H1 (cell line): ENCODE data around the gene GMCL1. TPM values are rescaled to one million over a fixed set of nuclear protein-coding genes. Genes with fewer than 3 reads are reported as not detected.

Experiments used
- CTCF ChIA-PET: fragments of 300-600 bp; sonication (Branson Sonifier 250); formaldehyde crosslinking; loops from one replicate; lab custom pipeline; 2021; ENCODE audit not compliant: partially characterized antibody; lab: Charles Lee
- POLR2A ChIA-PET: fragments of 300-600 bp; sonication (Branson Sonifier 250); formaldehyde crosslinking; loops from one replicate; lab custom pipeline; 2021; ENCODE audit warnings: inconsistent platforms; ENCODE audit not compliant: partially characterized antibody; lab: Charles Lee
- DNase-seq, 2 experiments: peaks; one replicate each; pipeline versions ENCODE4 v3.0.0 to v3.0.0-alpha.2; 2010 to 2022; ENCODE audit warnings: low spot score in 2 of 2, low read depth in 1 of 2, mixed read lengths in 1 of 2
- FAIRE-seq: peaks from 2 replicates; lab custom pipeline; 2011; peaks lifted over from hg19 to GRCh38; lab: Jason Lieb, UNC
- H2AFZ ChIP-seq: 2 replicates; pipeline ENCODE4 v1.8.1; 2012; ENCODE audit warnings: low read length, inconsistent platforms
- H2AK5ac ChIP-seq: 2 replicates; pipeline ENCODE4 v1.6.1; 2013; ENCODE audit warnings: low read depth, low read length
- H2BK120ac ChIP-seq: replicated peaks from 2 replicates; pipeline ENCODE3; 2013; ENCODE audit warnings: low read depth, low read length, inconsistent platforms
- H2BK12ac ChIP-seq: 2 replicates; pipeline ENCODE4 v1.6.1; 2013; ENCODE audit warnings: low read depth, low read length
- H2BK15ac ChIP-seq: 2 replicates; pipeline ENCODE4 v1.6.1; 2013; ENCODE audit warnings: low read length
- H2BK20ac ChIP-seq: 2 replicates; pipeline ENCODE4 v1.6.1; 2013; ENCODE audit warnings: low read length
- H2BK5ac ChIP-seq: 2 replicates; pipeline ENCODE4 v1.6.1; 2013; ENCODE audit warnings: low read depth, low read length
- H3K14ac ChIP-seq: 2 replicates; pipeline ENCODE4 v1.6.1; 2013; ENCODE audit warnings: inconsistent platforms; ENCODE audit not compliant: insufficient read length
- H3K18ac ChIP-seq: 2 replicates; pipeline ENCODE4 v1.6.1; 2013; ENCODE audit warnings: low read length; ENCODE audit errors: extremely low read depth
- H3K23ac ChIP-seq: 2 replicates; pipeline ENCODE4 v1.6.1; 2013; ENCODE audit warnings: inconsistent platforms; ENCODE audit not compliant: insufficient read length
- H3K23me2 ChIP-seq: 2 replicates; pipeline ENCODE4 v1.6.1; 2013; ENCODE audit warnings: low read depth, low read length
- H3K27ac ChIP-seq: 2 replicates; pipeline ENCODE4 v1.6.1; 2011; ENCODE audit warnings: low read depth, low read length, inconsistent platforms
- H3K27me3 ChIP-seq, 4 experiments: replicated peaks in 1 of 4; 1 replicate in 1 of 4; 2 replicates in 3 of 4; pipeline versions ENCODE4 v1.6.1 to v1.8.1; 2011 to 2013; ENCODE audit warnings: low read length in 3 of 4, mild to moderate bottlenecking in 3 of 4, inconsistent platforms in 2 of 4, mixed read lengths in 2 of 4, moderate library complexity in 1 of 4; ENCODE audit not compliant: control insufficient read depth in 3 of 4, insufficient read depth in 3 of 4; ENCODE audit errors: extremely low read depth in 1 of 4
- H3K36me3 ChIP-seq, 4 experiments: 2 replicates each; pipeline versions ENCODE4 v1.6.1 to v1.8.1; 2011 to 2013; ENCODE audit warnings: mild to moderate bottlenecking in 4 of 4, low read length in 3 of 4, moderate library complexity in 2 of 4, control low read depth in 1 of 4, inconsistent platforms in 1 of 4; ENCODE audit not compliant: insufficient read depth in 4 of 4, control insufficient read depth in 2 of 4
- H3K4ac ChIP-seq: replicated peaks from 2 replicates; pipeline ENCODE3; 2013; ENCODE audit warnings: low read length, low read depth, mixed read lengths, inconsistent platforms; ENCODE audit not compliant: insufficient read length
- H3K4me1 ChIP-seq, 4 experiments: replicated peaks in 1 of 4; 1 replicate in 1 of 4; 2 replicates in 3 of 4; pipeline versions ENCODE4 v1.6.1 to v1.8.1; 2011 to 2013; ENCODE audit warnings: low read length in 3 of 4, inconsistent platforms in 2 of 4, mixed read lengths in 1 of 4; ENCODE audit not compliant: insufficient read depth in 4 of 4, control insufficient read depth in 3 of 4
- H3K4me2 ChIP-seq, 2 experiments: 2 replicates each; pipeline versions ENCODE4 v1.6.1 to v1.8.1; 2011 to 2013; ENCODE audit warnings: low read depth in 2 of 2, low read length in 2 of 2, control low read depth in 1 of 2, inconsistent platforms in 1 of 2, mild to moderate bottlenecking in 1 of 2; ENCODE audit not compliant: insufficient read depth in 1 of 2
- H3K4me3 ChIP-seq, 4 experiments: fragments of 200-600, 300-600 bp in 1 of 4; sonication (generic), shearing (Covaris generic), sonication (Bioruptor Twin) in 1 of 4; 2 replicates each; pipeline versions ENCODE4 v1.5.1 to v1.8.1; 2011 to 2016; ENCODE audit warnings: low read length in 4 of 4, low read depth in 3 of 4, control low read depth in 2 of 4, inconsistent platforms in 2 of 4, mild to moderate bottlenecking in 2 of 4, mixed read lengths in 1 of 4, moderate library complexity in 1 of 4; ENCODE audit not compliant: insufficient read depth in 2 of 4; ENCODE audit errors: extremely low read depth in 1 of 4
- H3K56ac ChIP-seq: replicated peaks from 2 replicates; pipeline ENCODE3; 2013; ENCODE audit warnings: low read depth, mild to moderate bottlenecking, mixed read lengths, low read length, inconsistent platforms; ENCODE audit not compliant: insufficient read length
- H3K79me1 ChIP-seq: 2 replicates; pipeline ENCODE4 v1.6.1; 2013; ENCODE audit warnings: low read depth, low read length, control low read depth
- H3K79me2 ChIP-seq, 2 experiments: 2 replicates each; pipeline versions ENCODE4 v1.6.1 to v1.8.1; 2012 to 2013; ENCODE audit warnings: low read length in 2 of 2, mild to moderate bottlenecking in 2 of 2, inconsistent platforms in 1 of 2; ENCODE audit not compliant: insufficient read depth in 2 of 2, control insufficient read depth in 1 of 2
- H3K9ac ChIP-seq, 4 experiments: replicated peaks in 1 of 4; 1 replicate in 1 of 4; 2 replicates in 3 of 4; pipeline versions ENCODE4 v1.6.1 to v1.8.1; 2011 to 2013; ENCODE audit warnings: low read depth in 3 of 4, low read length in 3 of 4, control low read depth in 2 of 4, mild to moderate bottlenecking in 2 of 4, moderate library complexity in 2 of 4, inconsistent platforms in 1 of 4; ENCODE audit errors: extremely low read depth in 1 of 4
- H3K9me3 ChIP-seq, 2 experiments: 2 replicates each; pipeline versions ENCODE4 v1.6.1 to v1.8.1; 2012 to 2013; ENCODE audit warnings: mild to moderate bottlenecking in 2 of 2, moderate library complexity in 2 of 2, control low read depth in 1 of 2, inconsistent platforms in 1 of 2, low read depth in 1 of 2, low read length in 1 of 2, mixed read lengths in 1 of 2; ENCODE audit not compliant: insufficient read depth in 2 of 2
- H4K20me1 ChIP-seq, 2 experiments: replicated peaks in 1 of 2; 2 replicates each; pipeline versions ENCODE3 to v1.8.1; 2011 to 2013; ENCODE audit warnings: inconsistent platforms in 2 of 2, low read length in 2 of 2, mild to moderate bottlenecking in 1 of 2; ENCODE audit not compliant: insufficient read depth in 2 of 2, control insufficient read depth in 1 of 2
- H4K5ac ChIP-seq: 2 replicates; pipeline ENCODE4 v1.6.1; 2013; ENCODE audit warnings: low read length, low read depth, mixed read lengths, inconsistent platforms; ENCODE audit not compliant: insufficient read length
- H4K8ac ChIP-seq: 2 replicates; pipeline ENCODE4 v1.8.0; 2013; ENCODE audit warnings: mild to moderate bottlenecking, moderate library complexity, low read length, inconsistent platforms; ENCODE audit not compliant: insufficient read depth; ENCODE audit errors: extremely low read depth
- H4K91ac ChIP-seq: replicated peaks from 2 replicates; pipeline ENCODE3; 2013; ENCODE audit warnings: low read length, mixed read lengths, inconsistent platforms; ENCODE audit not compliant: insufficient read length
- CBX8 ChIP-seq: fragments of 300-800, 300-1000 bp; sonication (generic); IDR thresholded peaks from 2 replicates; pipeline ENCODE4 v1.7.1; 2016; ENCODE audit warnings: low read depth, low read length, borderline replicate concordance
- CEBPB ChIP-seq: IDR thresholded peaks from 2 replicates; pipeline ENCODE4 v1.6.1; 2012; ENCODE audit warnings: low read depth, low read length
- CTBP2 ChIP-seq: IDR thresholded peaks from 2 replicates; pipeline ENCODE4 v1.7.0; 2011; ENCODE audit warnings: borderline replicate concordance, mild to moderate bottlenecking, moderate library complexity, mixed read lengths, low read length; ENCODE audit not compliant: insufficient read depth, insufficient read length
- EGR1 ChIP-seq: IDR thresholded peaks from 2 replicates; pipeline ENCODE4 v1.6.1; 2011; ENCODE audit warnings: low read depth, low read length, borderline replicate concordance
- KDM4A ChIP-seq: IDR thresholded peaks from one replicate; pipeline ENCODE4 v1.7.1; 2012; ENCODE audit warnings: low read depth, mild to moderate bottlenecking, moderate library complexity, low read length, inconsistent platforms; ENCODE audit not compliant: severe bottlenecking
- RFX5 ChIP-seq: IDR thresholded peaks from 2 replicates; pipeline ENCODE4 v1.6.1; 2011; ENCODE audit warnings: low read depth, low read length, improper control_type of control experiment, borderline replicate concordance
- SP2 ChIP-seq: IDR thresholded peaks from 2 replicates; pipeline ENCODE4 v1.6.1; 2012; ENCODE audit warnings: mild to moderate bottlenecking, low read length, inconsistent platforms
- TAF1 ChIP-seq: IDR thresholded peaks from 2 replicates; pipeline ENCODE4 v1.6.1; 2011; ENCODE audit warnings: mild to moderate bottlenecking, low read depth, low read length
- TAF7 ChIP-seq: optimal IDR thresholded peaks from 2 replicates; pipeline ENCODE3; 2011; ENCODE audit warnings: low read depth, mild to moderate bottlenecking, inconsistent platforms, low read length, moderate library complexity, borderline replicate concordance
- TCF12 ChIP-seq: IDR thresholded peaks from 2 replicates; pipeline ENCODE4 v1.6.1; 2011; ENCODE audit warnings: low read depth, mild to moderate bottlenecking, low read length
- WGBS, 2 experiments: shearing (Covaris generic) in 1 of 2; methylation state at CpG; one replicate each; pipeline versions ENCODE4 v1.1.6 to v1.1.7; 2013 to 2015; ENCODE audit warnings: low lambda C conversion rate in 2 of 2, mixed read lengths in 2 of 2, inconsistent platforms in 1 of 2, low coverage in 1 of 2, missing lambda C conversion rate in 1 of 2; ENCODE audit not compliant: insufficient replicate concordance in 2 of 2, insufficient coverage in 1 of 2, insufficient read length in 1 of 2; ENCODE audit errors: extremely low coverage in 1 of 2, missing lambda C conversion rate in 1 of 2; 5-methylcytosine and 5-hydroxymethylcytosine counted together
- polyA plus RNA-seq, 7 experiments: library from polyadenylated mRNA; depleted of rRNA in 3 of 7; stranded (reverse) in 5 of 7; unstranded in 2 of 7; fragments of >200 nt in 5 of 7; fragments of 200-250 nt in 2 of 7; gene quantifications; 1 replicate in 5 of 7; 2 replicates in 1 of 7; 4 replicates in 1 of 7; pipeline versions ENCODE4 v1.2.1 to v1.2.3, GENCODE V29; 2011 to 2013; ENCODE audit warnings: missing spikeins in 2 of 7, mixed read lengths in 2 of 7
- total RNA-seq: library from RNA; stranded (reverse); fragmentation: NEBNext Ultra II Directional; extraction: Animal tissue kit (Norgen Biotek cat#: 25700); gene quantifications from 2 replicates; pipeline ENCODE4 v1.2.1, GENCODE V29; 2021

GMCL1 gene
- total and polyA plus RNA-seq, 2 of the 8 experiments (the other 6 are each of a cell fraction or from before 2014, with no cell fraction given), result 6.5 to 21.9 TPM

- Histone ChIP-seq H3K27ac (no peak overlapping the region), H3K56ac (no peak overlapping the region), H3K23me2 (no peaks in the 10 kb centered on the region), H4K91ac (no peak overlapping the region), H4K8ac (no peak overlapping the region), H3K4ac (no peak overlapping the region), H2BK15ac (no peak overlapping the region), H3K79me2 (no peaks in the 10 kb centered on the region), H3K9me3 (no peaks in the 10 kb centered on the region), H2BK120ac (no peak overlapping the region), H3K14ac (no peak overlapping the region), H3K23ac (no peak overlapping the region), H3K27me3 (no peaks in the 10 kb centered on the region), H2AK5ac (no peak overlapping the region), H4K20me1 (no peaks in the 10 kb centered on the region), H4K5ac (no peak overlapping the region), H2BK5ac (no peak overlapping the region), H3K4me1 (peaks cover 0 to 16% (median 4%) of the 10 kb centered on the region in 4 experiments; a peak in 5 of 7 replicates), H3K18ac (no peak overlapping the region), H3K4me3 (no peak overlapping the region), H2BK12ac (no peak overlapping the region), H2BK20ac (no peak overlapping the region), H3K36me3 (no peaks in the 10 kb centered on the region), H3K79me1 (no peaks in the 10 kb centered on the region), H3K9ac (no peak overlapping the region), H3K4me2 (no peak overlapping the region), H2AFZ (no peak overlapping the region)
- WGBS, 2 experiments, result 85% methylated on average over 4 of the region's 4 CpGs; no CpG with 5 or more reads in 1 of the 2 experiments
- POLR2A ChIA-PET, result interaction anchor here (0.8 to 1.5 kb wide), 4 partner anchors 8 to 231 kb away, joined by 3 to 5 read pairs (median 3); no protein-coding TSS in a partner anchor
- DNase-seq (no peak), FAIRE-seq (no peak)
- CTCF ChIA-PET, result interaction anchor here (0.7 to 4.9 kb wide), 6 partner anchors 8 to 81 kb away, joined by 3 to 29 read pairs (median 6); no protein-coding TSS in a partner anchor
- no peak for TF ChIP-seq KDM4A
- TF ChIP-seq EGR1, result no peak
- TF ChIP-seq SP2, result no peak
- no peak for TF ChIP-seq TAF1
- TF ChIP-seq CEBPB, result no peak
- no peak for TF ChIP-seq TAF7
- TF ChIP-seq CTBP2, result no peak
- no peak for TF ChIP-seq TCF12
- TF ChIP-seq RFX5, result no peak
- no peak for TF ChIP-seq CBX8
These were observed 30.4 kb upstream of the GMCL1 start for GRCh38 chr2:69798909-69799526.
